ENCODE results near the gene YIPF3. TPM values are rescaled to one million over a fixed set of nuclear protein-coding genes. Genes with fewer than 3 reads are reported as not detected.

The YIPF3 gene
- polyA plus RNA-seq, 1 experiment: 355 TPM

- Histone ChIP-seq H3K36me3 (ENCODE audit: control insufficient read depth, insufficient read depth, low read length) (no peaks in the 10 kb centered on the region), H3K27me3 (ENCODE audit: control insufficient read depth, insufficient read depth, low read length) (peaks cover 4% of the 10 kb centered on the region), H3K4me3 (ENCODE audit: low read depth, low read length) (no peak overlapping the region)
- DNase-seq (ENCODE audit: low read depth): no peak
- no peak for TF ChIP-seq CTCF (IDR thresholded peaks at IDR 0.05; ENCODE audit: insufficient read depth, low read depth, low read length)
- ChIA-PET POLR2A (no interaction called here), CTCF (interaction anchor here (1.1 to 1.3 kb wide), 2 partner anchors 10 to 41 kb away, joined by 3 to 4 read pairs; no protein-coding TSS in a partner anchor)
These were observed 50.8 kb downstream of the YIPF3 start for GRCh38 chr6:43465948-43466347.

- no peaks in the 10 kb centered on the region for H3K36me3 ChIP-seq (ENCODE audit: control insufficient read depth, insufficient read depth, low read length)
- POLR2A ChIA-PET: no interaction called here
- DNase-seq (ENCODE audit: low read depth): no peak
- TF ChIP-seq CTCF (IDR thresholded peaks at IDR 0.05; ENCODE audit: insufficient read depth, low read depth, low read length): no peak
- H3K4me3 ChIP-seq (ENCODE audit: low read depth, low read length): no peak overlapping the region
- CTCF ChIA-PET: interaction anchor here (1.0 to 1.1 kb wide), 2 partner anchors 32 to 42 kb away, joined by 3 to 5 read pairs; no protein-coding TSS in a partner anchor
- H3K27me3 ChIP-seq (ENCODE audit: control insufficient read depth, insufficient read depth, low read length): peaks cover 4% of the 10 kb centered on the region
These were observed 52.4 kb downstream of the YIPF3 start for GRCh38 chr6:43464337-43464736.

- CTCF ChIA-PET: no interaction called here
- Histone ChIP-seq H3K4me3 (ENCODE audit: low read depth, low read length) (no peak overlapping the region), H3K27me3 (ENCODE audit: control insufficient read depth, insufficient read depth, low read length) (peaks cover 4% of the 10 kb centered on the region), H3K36me3 (ENCODE audit: control insufficient read depth, insufficient read depth, low read length) (no peaks in the 10 kb centered on the region)
- POLR2A ChIA-PET: no interaction called here
- no peak for TF ChIP-seq CTCF (IDR thresholded peaks at IDR 0.05; ENCODE audit: insufficient read depth, low read depth, low read length)
- no peak for DNase-seq (ENCODE audit: low read depth)
These were observed 54.8 kb downstream of the YIPF3 start for GRCh38 chr6:43461936-43462335.

Small RNA genes lying within 50 kb of the gene (small RNA-seq; reads per million reads assigned to genes)
- gene RF00426 (ENCODE audit: insufficient read length, low read depth, low replicate concordance) (not detected), gene RNU6-1113P (ENCODE audit: insufficient read length, low read depth, low replicate concordance) (not detected)

Other genes with a start within 250 kb of the YIPF3 start
- gene SLC22A7, start 218.7 kb downstream of the YIPF3 start, polyA plus RNA-seq (2011; rRNA removed): not detected in 2 replicates
- not detected in 2 replicates for gene CRIP3, start 208.1 kb downstream of the YIPF3 start, polyA plus RNA-seq (2011; rRNA removed)
- gene ZNF318, start 147.3 kb downstream of the YIPF3 start, polyA plus RNA-seq (2011; rRNA removed): 10.3 and 11.5 TPM in 2 replicates
- 10.6 and 27.8 TPM in 2 replicates for gene ABCC10, start 89.4 kb downstream of the YIPF3 start, polyA plus RNA-seq (2011; rRNA removed)
- 2.1 and 4.8 TPM in 2 replicates for gene DLK2, start 61.4 kb downstream of the YIPF3 start, polyA plus RNA-seq (2011; rRNA removed)
- gene TJAP1, start 39.4 kb downstream of the YIPF3 start, polyA plus RNA-seq (2011; rRNA removed): 17.5 and 29.0 TPM in 2 replicates
- 0.15 and 0.33 TPM in 2 replicates for gene LRRC73, start 6.6 kb downstream of the YIPF3 start, polyA plus RNA-seq (2011; rRNA removed)
- 37.5 and 41.5 TPM in 2 replicates for gene POLR1C, start 163 bp upstream of the YIPF3 start, polyA plus RNA-seq (2011; rRNA removed)
- 28.0 and 37.7 TPM in 2 replicates for gene XPO5, start 59.1 kb upstream of the YIPF3 start, polyA plus RNA-seq (2011; rRNA removed)
- gene POLH, start 59.3 kb upstream of the YIPF3 start, polyA plus RNA-seq (2011; rRNA removed): 19.6 and 26.8 TPM in 2 replicates
- gene GTPBP2, start 112.3 kb upstream of the YIPF3 start, polyA plus RNA-seq (2011; rRNA removed): 107 and 148 TPM in 2 replicates
- gene MAD2L1BP, start 118.9 kb upstream of the YIPF3 start, polyA plus RNA-seq (2011; rRNA removed): 37.7 and 39.3 TPM in 2 replicates
- 0.65 and 0.77 TPM in 2 replicates for gene RSPH9, start 128.1 kb upstream of the YIPF3 start, polyA plus RNA-seq (2011; rRNA removed)
- 57.4 and 75.0 TPM in 2 replicates for gene MRPS18A, start 170.9 kb upstream of the YIPF3 start, polyA plus RNA-seq (2011; rRNA removed)

All from BJ (cell line).